ENCODE results near the gene ZNF575.

- TF ChIP-seq CTCF (conservative IDR thresholded peaks at IDR 0.05) (no peak), EZH2 (IDR thresholded peaks at IDR 0.05; ENCODE audit: low read depth) (no peak)
These were observed 37.3 kb downstream of the ZNF575 start for GRCh38 chr19:43570174-43570791.
